ENCODE results near the gene DDIT4L. TPM values are rescaled to one million over a fixed set of nuclear protein-coding genes. Genes with fewer than 3 reads are reported as not detected.

DDIT4L gene
- total RNA-seq, 1 donor from 2014 or later = 6.7 TPM

DNA sequence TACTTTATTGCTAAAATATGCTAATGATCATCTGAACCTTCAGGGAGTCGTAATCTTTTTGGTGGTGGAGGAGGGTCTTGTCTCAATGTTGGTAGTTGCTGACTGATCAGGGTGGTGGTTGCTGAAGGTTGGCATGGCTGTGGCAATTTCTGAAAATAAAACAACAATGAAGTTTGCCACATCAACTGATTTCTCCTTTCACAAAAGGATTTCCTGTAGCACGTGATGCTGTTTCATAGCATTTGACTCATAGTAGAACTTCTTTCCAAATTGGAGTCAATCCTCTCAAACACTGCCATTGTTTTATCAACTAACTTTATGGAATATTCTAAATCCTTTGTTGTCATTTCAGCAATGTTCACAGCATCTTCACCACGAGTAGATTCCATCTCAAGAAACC lies 19.3 kb downstream of the DDIT4L start:
- Mint-ChIP-seq H3K27ac (no peak overlapping the region), H3K36me3 (no peaks in the 10 kb centered on the region), H3K27me3 (no peaks in the 10 kb centered on the region), H3K4me1 (ENCODE audit: unreplicated experiment) (peaks cover 10% of the 10 kb centered on the region), H3K4me3 (no peak overlapping the region), H3K9me3 (no peaks in the 10 kb centered on the region)
- TF ChIP-seq, protein P1, sequence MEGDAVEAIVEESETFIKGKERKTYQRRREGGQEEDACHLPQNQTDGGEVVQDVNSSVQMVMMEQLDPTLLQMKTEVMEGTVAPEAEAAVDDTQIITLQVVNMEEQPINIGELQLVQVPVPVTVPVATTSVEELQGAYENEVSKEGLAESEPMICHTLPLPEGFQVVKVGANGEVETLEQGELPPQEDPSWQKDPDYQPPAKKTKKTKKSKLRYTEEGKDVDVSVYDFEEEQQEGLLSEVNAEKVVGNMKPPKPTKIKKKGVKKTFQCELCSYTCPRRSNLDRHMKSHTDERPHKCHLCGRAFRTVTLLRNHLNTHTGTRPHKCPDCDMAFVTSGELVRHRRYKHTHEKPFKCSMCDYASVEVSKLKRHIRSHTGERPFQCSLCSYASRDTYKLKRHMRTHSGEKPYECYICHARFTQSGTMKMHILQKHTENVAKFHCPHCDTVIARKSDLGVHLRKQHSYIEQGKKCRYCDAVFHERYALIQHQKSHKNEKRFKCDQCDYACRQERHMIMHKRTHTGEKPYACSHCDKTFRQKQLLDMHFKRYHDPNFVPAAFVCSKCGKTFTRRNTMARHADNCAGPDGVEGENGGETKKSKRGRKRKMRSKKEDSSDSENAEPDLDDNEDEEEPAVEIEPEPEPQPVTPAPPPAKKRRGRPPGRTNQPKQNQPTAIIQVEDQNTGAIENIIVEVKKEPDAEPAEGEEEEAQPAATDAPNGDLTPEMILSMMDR (conservative IDR thresholded peaks at IDR 0.05) = no peak
- DNase-seq (ENCODE audit: extremely low spot score, unreplicated experiment) = no peak

DNA sequence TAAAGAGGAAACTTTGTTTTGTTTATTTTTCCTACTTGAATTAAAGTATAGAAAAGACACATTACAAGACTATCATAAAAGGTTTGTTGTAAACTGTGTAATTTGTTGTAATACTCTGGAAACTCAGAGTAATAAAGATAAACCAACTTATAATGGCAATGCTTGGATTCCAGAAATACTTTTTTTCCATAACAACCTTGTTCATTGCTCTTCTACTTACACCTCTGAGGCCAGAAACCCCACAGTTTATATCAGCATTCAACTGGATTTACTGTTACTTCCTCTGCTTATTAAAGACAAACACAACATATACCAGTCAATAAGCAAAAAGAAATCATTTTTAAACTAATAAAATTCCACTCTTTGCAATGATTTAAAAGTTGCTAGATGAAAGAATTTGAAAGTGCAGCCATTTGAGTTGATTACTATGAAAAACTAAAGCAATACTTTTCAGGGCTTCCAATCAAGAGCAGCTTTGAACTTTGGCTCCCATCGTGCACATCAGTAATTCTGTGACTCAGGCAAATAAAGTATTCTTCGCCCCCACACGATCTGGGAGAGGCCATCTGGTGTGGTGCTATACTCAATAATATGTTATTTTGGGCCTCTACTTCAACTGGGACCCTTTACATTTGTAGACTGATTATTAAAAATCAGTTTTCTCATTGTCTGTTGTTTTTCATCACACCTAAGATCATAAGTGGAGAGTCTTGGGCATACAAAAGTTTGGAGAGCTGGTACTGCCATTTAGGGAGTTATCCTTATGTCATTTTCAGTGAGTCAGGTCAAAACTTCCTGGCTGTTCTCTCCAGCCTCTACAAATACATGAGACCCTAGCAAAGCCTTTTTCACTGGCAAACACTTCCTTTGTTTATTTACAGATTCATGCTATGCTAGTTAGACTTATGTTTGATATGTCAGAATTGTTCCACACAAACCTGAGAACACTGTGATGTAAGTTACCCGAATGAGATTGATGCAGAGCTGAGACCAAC lies 20.5 kb downstream of the DDIT4L start:
- TF ChIP-seq, protein P1 (conservative IDR thresholded peaks at IDR 0.05) = no peak
- Mint-ChIP-seq H3K36me3 (no peaks in the 10 kb centered on the region), H3K4me3 (no peak overlapping the region), H3K9me3 (no peaks in the 10 kb centered on the region), H3K4me1 (ENCODE audit: unreplicated experiment) (peaks cover 18% of the 10 kb centered on the region), H3K27me3 (no peaks in the 10 kb centered on the region), H3K27ac (no peak overlapping the region)
- no peak for DNase-seq (ENCODE audit: extremely low spot score, unreplicated experiment)

DNA sequence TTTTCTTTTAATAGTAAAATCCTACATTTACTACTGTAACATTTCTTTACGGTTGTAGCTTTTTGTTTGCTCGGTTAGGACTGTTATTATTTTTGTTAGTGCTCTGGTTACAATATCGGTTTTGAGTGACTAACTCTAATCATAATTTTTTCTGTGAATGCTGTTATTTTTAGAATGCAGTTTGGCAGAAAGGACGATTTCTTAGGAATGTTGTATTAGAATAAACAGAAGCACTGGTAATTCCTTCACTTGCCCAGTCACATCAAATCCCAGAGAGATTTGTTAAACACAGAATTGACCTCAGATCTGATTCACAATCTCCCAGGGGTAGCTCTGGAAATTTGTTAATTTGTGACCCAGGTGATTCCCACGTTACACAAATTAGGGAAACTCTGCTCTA lies 21.7 kb downstream of the DDIT4L start:
- Mint-ChIP-seq H3K4me3 (no peak overlapping the region), H3K27ac (no peak overlapping the region), H3K27me3 (no peaks in the 10 kb centered on the region), H3K36me3 (no peaks in the 10 kb centered on the region), H3K9me3 (no peaks in the 10 kb centered on the region), H3K4me1 (ENCODE audit: unreplicated experiment) (peaks cover 25% of the 10 kb centered on the region)
- DNase-seq (ENCODE audit: extremely low spot score, unreplicated experiment) = no peak
- TF ChIP-seq, protein P1 (conservative IDR thresholded peaks at IDR 0.05) = no peak

- peaks cover 7% of the 10 kb centered on the region for H3K9me3 Mint-ChIP-seq
These were observed 23.8 kb downstream of the DDIT4L start for GRCh38 chr4:100166297-100167039.

GRCh38 chr4:100165809-100166208 lies 24.5 kb downstream of the DDIT4L start:
- peaks cover 25% of the 10 kb centered on the region for H3K4me1 Mint-ChIP-seq (ENCODE audit: unreplicated experiment)
- no peaks in the 10 kb centered on the region for H3K27me3 Mint-ChIP-seq
- no peak overlapping the region for H3K27ac Mint-ChIP-seq
- H3K4me3 Mint-ChIP-seq = no peak overlapping the region
- no peaks in the 10 kb centered on the region for H3K36me3 Mint-ChIP-seq
- H3K9me3 Mint-ChIP-seq = peaks cover 7% of the 10 kb centered on the region
- TF ChIP-seq, protein P1 (conservative IDR thresholded peaks at IDR 0.05) = no peak
- DNase-seq (ENCODE audit: extremely low spot score, unreplicated experiment) = no peak

More at GRCh38 chr4:100166297-100167039, 23.8 kb downstream of the DDIT4L start:
- TF ChIP-seq, protein P1 (conservative IDR thresholded peaks at IDR 0.05) = no peak
- no peak overlapping the region for H3K4me3 Mint-ChIP-seq
- no peak for DNase-seq (ENCODE audit: extremely low spot score, unreplicated experiment)
- no peak overlapping the region for H3K27ac Mint-ChIP-seq
- no peaks in the 10 kb centered on the region for H3K27me3 Mint-ChIP-seq
- peaks cover 25% of the 10 kb centered on the region for H3K4me1 Mint-ChIP-seq (ENCODE audit: unreplicated experiment)
- no peaks in the 10 kb centered on the region for H3K36me3 Mint-ChIP-seq
